EH (cell line): Measurements from ENCODE around the gene DSG2.
"Not testable (repeated sequence)": the region's sequence is repeated elsewhere in the genome, so short reads cannot be mapped to it uniquely, and the experiment has no call there.

Experiments
- DNase-seq: peaks from one replicate; pipeline ENCODE4 v3.0.0-alpha.2; 2015; ENCODE audit warnings: low read depth

Gene DSG2

DNA sequence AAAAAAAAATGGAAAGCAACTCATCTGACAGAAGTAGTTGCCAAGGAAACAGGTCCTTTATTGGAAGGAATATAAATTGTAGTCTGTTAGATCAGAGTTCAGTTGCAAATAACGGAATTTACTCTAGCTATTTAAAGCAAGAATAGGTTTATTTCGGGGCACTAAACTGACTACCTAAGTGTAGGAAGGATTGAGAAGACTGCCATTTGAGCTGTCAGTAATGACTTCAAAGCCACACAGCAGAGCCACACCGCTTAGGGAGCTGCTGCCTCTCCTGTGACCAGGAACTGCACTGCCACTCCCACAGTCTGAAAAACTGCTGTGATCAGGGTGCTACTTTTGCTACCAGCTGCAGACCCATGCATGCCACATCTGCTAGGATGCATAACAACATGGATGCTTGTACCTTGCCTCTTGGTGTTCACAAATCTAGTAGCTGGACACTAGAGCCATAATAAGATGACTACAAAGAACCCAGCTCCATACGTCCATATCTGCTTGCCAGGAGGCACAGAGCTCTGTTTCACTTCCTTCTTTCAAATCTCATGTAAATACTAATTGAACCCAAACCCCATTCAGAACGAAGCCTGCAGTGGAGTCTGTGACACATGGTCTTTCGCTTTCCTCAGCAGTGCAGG lies 2.2 kb downstream of the DSG2 start:
- no peak for DNase-seq

DNA sequence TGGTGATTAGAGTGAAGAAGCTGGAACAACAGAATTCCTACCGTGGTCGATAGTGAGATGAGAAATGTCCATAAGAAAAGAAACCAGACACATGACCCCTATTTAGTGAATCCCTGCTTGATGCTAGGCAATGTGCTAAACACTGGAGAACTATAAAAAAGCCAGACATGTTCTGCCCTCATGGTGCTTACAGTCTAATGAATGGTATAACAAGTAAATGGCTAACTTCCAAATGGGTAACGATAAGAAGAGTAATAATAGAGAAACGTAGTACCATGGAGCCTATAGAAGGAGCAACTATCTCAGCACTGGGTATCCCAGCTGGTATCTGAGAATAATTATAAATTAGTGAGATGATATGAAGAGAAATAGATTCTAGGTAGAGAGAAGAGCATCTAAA lies 5.0 kb downstream of the DSG2 start:
- DNase-seq: no peak

DNA sequence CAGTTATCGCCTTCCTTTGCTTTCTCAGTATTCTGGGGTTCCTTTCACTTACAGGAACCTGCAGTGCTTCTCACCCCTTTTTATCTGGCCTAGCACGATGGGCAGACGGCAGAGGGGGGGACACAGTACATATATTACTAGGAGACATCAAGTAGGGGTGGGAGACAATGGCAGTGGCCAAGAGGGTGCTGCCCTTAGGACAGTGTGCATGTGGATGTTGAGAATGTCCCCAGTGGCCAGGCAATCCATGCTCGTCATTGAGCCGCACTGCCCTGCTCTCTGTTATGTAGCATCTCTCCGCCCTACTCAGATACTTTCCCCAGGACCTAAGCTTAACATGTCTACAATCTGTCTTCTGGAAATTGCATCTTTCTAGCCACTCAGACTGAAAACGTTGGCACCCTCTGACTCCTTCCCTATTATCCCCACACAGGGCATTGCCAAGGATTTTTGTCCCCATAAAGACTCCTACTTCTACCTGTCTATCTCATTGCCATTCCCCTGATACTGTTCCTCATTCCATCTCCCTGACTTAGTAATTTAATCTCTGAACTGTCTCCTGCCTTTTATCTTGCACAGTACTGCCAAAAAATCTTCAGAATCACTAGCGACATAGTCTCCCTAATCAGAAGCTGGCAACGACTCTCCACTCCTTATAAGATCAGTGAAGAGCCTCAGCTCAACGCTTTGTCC lies 6.6 kb downstream of the DSG2 start:
- DNase-seq: no peak

DNA sequence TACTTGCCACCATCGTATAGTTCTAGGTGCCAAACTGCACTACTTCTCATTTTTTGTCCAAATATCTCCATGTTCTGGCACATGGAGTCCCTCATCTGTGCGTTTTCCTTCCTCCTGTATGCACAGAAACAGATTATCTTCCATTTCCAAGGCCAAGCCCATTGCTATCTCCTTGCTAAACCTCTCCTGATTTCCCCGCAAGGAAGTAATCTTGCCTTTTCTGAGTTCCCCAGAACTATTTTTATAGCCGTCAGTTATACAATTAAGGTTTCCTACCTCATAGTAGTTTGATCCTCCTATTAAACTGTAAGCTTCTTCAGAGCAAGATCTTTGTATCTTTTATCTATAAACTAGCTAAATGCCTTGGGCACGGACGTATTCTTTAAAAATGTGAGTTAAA lies 7.2 kb downstream of the DSG2 start:
- no peak for DNase-seq

DNA sequence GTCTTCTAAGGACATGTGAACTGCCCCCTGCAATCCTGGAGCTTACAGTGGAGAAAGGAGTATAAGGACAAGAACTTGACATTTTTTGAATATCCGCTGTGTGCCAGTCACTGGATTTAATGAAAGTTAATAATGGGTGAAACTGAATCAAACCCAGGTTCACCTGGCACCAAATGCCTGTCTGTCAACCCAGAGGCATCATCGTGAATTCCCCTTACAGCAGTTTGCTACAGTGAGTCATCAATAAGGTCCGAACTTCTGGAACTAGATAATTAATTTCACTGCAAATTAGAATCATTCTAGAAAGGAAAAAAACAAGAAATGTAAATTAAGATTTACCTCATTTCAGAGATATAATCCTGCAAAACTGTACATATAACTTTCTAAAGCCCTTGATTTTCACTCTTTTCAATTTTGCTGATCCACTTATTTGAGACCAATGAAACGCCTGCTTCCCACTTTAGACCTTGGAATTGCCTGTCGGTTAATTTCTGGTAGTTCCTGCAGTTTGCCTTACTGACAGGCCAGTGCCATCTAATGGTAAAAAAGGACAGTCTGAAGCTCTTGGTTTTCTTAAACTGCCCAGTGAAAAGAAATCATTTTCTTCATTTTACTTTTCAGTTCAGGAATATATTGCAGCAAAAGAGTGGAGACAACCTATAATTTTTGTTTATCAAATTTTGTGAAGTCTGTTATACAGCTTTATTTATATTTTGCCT lies 8.2 kb downstream of the DSG2 start:
- no peak for DNase-seq

DNA sequence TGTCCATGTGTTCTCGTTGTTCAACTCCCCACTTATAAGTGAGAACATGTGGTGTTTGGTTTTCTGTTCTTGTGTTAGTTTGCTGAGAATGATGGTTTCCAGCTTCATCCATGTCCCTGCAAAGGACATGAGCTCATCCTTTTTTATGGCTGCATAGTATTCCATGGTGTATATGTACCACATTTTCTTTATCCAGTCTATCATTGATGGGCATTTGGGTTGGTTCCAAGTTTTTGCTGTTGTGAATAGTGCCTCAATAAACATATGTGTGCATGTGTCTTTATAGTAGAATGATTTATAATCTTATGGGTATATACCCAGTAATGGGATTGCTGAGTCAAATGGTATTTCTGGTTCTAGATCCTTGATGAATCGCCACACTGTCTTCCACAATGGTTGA lies 9.1 kb downstream of the DSG2 start:
- not testable (repeated sequence) for DNase-seq

DNA sequence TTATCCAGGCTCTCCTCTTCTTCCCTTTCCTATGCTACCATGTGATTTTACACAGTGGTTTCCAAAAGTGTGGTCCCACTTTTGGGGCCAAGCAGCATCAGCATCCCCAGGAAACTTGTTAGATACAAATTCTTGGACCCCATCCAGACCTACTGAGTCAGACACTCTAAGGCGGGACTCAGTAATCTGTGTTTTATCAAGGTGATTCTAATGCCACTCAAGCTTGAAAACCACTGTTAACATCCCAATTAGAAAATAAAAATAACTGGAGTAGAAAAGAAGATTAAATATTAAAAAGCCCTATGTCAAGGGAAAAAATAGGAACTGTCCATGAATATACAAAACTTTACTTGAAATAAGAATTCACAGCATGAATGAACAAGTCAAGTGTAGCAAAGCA lies 10.8 kb downstream of the DSG2 start:
- DNase-seq: no peak

DNA sequence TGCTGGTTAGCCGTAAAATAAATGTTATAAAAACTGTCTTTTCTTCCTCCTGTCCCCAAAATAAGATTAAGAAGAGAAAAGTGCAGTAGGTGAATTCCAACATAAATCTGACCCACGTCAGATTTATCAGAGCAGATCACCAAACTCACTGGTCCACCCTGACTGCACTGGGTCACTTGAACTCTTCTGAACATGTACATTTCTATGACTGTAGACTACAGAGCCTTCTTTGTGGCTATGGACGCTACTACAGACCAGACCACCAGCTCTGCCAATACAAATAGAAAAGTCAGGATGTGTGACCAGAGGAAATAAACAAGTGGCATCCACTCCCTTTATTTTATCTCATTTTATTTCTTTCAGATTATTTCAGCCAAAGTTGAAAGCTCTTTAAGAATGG lies 11.6 kb downstream of the DSG2 start:
- DNase-seq: no peak

DNA sequence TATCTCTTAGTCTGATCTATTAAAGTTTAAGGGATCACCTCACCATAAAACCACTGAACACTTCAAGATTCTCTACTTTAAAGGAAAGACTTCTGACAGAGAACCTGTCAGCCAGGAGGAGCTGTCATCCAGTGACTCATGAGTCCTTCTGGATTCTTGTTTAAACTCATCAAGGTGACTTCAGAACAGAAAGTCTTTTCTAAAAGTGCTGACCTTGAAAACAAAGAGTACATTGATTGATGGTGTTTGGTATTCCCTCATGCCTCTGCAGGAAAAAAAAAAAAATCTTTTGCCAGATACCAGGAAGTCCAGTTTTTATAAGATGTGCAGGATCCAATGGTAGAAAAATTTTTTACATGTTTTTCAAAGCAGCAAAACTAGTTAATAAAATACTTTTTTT lies 12.3 kb downstream of the DSG2 start:
- no peak for DNase-seq

DNA sequence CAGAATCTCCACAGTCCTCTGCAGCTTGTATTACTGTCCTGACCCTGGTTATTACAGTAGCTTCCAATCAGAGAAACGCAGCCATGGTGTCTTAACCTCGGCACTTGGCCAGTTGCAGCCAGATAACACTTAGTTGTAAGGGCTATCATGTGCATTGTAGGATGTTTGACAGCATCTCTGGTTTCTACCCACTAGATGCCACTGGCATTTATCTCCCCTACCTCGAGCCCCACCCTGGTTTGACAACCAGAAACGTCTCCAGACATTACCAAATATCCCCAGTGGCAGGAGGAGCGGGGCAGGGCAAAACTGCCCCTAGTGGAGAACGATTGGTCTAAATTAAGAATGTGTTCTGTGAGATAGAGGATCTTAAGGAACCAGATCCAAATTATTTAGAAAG lies 13.1 kb downstream of the DSG2 start:
- no peak for DNase-seq

DNA sequence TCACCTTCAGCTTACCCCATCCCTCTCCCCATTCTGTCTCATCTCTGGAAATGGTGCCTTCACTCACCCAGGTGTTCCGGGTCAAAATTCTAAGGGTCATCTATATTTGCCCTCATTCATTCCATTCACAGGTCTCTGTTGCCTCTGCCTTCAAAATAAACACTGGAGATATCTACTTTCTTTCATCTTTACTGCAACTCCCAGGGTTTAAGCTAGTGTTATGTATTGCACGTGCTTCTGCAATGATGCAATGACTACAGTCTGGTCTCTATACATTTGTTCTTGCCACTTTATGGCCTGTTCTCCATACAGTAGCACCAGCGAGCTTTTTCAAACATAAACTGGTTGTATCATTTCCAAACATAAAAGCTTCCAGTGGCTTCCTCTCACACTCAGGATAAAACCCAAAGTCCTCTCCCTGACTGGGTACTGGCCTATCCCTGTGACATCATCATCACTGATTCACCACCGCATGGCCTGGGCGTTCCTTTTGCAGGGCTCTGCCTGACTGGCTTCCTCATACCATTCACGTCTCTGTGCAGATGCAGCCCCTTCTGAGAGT lies 14.3 kb downstream of the DSG2 start:
- peak; percentile 75 for DNase-seq

DNA sequence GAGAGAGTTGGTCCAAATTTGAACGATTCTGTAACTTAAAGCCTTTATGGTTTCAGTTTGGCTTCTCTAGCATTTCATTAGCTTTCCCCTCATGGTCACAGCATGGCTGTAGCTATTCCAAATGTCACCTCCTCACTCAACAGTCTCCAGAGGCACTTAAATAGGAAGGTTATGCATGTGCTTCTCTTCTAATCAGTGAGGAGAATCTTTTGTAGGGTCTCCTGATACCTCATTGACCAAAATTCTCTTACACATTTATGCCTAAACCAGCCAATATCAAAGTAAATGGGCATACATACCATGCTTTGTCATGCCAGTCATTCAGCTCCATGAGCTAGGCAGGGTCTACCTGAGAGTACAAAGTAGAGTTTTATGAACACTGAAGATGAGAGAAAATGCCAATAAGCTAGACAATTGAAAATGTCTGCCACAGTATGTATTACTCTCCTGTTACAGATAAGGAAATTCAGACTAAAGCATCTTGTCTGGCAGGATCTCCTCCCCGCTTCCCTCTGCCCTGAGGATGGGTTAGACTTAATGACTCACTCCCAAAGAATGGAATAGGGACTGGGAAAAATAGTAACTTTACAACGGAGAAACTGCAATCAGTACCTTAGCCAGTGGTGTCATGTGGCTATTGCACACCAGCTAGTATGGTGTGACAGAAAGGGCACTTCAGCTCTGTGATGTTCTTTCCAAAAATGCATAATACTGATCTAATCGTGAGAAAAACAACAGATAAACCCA lies 15.4 kb downstream of the DSG2 start:
- DNase-seq: peak; percentile 77

DNA sequence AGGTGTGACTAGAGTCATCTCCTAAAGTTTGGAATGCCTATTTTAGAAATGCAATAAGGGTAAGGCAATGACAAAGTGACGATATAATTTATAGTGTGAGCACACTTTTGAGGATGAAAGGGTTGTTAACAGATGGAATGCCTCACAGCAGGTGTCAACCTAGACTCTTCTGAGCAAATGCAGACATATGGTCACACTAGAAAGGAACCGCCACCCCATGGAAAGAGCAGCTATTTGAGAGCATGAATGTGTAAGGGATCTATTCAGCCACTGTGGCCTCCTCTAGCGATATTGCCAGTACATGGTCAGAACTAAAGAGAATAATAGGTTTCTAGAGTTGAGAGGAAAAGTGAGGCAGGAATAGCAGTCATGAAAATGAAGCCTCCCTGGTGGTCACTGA lies 18.5 kb downstream of the DSG2 start:
- DNase-seq: no peak

DNA sequence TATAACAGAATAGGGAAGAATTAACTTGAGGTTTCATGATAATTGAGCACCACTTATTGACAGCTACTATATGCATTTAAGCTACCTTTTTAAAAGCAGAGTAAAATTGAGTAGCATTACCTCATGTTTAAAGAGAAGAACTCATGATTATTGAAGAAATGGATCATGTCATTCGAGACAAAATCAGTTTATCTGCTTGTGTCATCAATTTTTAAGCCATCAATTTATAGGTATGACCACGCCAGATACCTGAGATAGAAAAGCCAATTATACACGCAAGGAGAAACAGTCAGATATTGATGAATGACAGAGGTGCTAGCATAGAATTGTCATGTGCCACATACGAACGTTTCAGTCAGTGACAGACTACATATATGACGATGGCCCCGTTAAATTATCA lies 28.4 kb downstream of the DSG2 start:
- no peak for DNase-seq

DNA sequence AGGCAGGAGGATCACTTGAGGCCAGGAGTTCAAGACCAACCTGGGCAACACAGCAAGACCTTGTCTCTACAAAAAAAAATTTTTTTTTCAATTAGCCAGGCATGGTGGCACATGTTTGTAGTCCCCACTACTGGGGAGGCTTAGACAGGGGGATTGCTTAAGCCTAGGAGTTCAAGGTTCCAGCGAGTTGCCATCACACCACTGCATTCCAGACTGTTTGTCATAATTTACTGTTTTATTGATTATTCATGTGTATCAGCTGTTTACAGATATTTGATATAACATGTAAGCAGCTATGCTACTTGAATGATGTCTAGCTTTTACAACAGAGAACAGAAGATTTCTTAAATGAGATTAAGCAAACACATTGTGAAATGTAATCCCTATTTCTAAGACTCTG lies 35.3 kb downstream of the DSG2 start:
- DNase-seq: no peak

DNA sequence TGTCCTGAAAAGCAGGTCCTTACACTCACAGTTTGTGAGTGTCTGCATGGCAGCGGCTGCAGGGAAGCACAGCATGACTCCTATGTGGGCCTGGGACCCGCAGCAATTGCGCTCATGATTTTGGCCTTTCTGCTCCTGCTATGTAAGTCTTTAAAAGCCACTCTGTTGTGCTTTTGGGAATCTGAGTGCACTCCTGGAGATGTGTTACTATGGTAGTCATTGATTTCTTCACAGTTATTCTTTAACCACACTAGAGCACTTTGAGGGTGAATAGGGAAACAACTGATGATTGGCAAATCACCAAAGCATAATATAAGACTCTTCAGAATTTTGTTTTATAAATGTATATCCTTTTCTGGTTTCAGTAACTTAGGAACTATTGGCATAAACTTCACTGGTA lies 40.9 kb downstream of the DSG2 start:
- no peak for DNase-seq

DNA sequence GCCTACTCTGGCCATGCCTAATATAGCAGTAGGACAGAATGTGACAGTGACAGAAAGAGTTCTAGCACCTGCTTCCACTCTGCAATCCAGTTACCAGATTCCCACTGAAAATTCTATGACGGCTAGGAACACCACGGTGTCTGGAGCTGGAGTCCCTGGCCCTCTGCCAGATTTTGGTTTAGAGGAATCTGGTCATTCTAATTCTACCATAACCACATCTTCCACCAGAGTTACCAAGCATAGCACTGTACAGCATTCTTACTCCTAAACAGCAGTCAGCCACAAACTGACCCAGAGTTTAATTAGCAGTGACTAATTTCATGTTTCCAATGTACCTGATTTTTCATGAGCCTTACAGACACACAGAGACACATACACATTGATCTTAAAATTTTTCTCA lies 48.5 kb downstream of the DSG2 start:
- DNase-seq: peak; percentile 14

DNA sequence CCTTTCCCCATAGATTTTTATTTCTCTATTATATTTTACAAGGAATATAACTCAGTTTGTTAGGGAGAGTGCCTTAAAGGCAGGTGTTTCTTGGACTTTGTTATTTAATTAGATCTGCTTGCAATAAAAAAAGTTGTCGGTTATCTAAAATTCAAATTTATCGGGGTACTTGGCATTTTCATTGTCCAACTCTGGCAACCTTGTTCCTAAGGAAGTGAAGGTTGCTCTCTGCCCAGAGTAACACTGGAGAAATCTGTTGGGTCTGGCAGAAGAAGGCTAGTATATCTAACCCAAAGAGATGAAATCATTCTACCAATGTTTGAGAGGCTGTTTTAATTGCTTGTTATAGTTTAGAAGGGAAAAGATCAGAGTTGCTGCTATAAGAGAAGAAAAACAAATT lies 50.9 kb downstream of the DSG2 start:
- DNase-seq: no peak

DNA sequence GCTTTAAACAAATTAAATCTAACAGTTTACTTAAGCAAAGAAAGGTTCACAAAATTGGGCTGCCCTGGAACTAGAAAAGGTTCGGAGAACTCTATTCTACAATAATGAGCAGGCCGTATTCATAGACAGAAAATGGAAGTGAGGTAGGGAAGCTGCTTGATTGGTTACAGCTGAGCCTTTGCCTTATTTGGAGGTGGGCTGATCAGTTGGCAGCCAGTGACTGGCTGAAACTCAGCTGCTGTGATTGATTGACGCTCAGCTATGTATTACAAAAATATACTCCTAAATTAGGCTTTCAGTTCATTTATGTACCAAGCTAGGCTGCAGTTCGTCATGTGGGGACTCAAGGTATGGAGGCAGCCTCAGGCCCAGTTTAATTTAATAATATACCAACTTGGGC lies 51.4 kb downstream of the DSG2 start:
- DNase-seq: no peak

DNA sequence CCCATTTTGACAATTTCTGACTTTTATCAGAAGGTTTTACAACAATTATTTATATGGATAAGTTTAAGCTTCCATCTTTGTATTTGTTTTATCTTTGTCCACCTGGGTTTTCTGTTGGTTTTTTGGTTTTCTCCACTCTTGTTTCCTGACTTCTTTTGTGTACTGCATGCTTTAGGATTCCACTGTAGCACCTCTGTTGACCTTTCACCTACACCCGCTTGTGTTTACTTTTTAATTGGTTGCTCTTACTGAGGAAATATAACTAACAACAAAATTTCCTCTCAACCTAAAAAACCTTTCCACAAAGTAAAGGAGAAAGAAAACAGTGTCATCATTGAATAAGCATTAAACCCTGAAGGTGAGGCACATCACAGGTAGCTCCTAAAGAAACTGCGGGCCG lies 53.9 kb downstream of the DSG2 start:
- no peak for DNase-seq

DNA sequence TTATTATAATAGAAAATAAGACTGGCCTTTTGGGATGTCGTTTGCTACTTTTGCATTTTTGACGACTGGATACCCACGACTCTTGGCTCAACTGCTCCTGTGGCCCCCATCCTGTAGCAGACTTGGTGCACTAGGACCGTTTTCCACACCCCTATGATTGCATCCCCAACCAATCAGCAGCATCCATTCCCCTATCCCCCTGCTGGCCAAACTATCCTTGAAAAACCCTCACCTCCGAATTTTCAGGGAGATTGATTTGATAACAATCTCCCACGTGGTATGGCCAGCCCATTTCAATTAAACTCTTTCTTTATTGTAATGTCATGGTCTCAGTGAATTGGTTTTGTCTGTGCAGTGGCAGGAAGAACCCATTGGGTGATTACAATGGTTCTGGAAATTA lies 55.8 kb downstream of the DSG2 start:
- DNase-seq: no peak

DNA sequence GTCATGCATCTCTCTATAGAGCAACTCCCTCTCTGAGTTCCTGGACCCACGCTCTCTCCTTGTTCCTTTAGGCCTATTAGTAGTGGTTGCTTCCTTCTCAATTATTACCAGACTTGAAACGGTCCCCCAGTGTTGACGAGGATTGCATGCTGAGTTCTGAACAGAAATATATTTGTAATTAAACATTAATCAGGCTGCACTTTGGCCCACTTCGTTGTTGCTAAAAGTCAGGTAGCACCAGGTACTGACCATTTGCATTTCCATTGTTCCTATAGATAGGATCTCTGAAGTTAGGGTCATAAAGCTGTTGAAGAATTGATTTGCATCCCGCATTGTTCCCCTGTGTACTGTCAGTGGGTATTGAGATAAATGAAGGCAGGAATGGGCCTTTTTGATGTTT lies 56.8 kb downstream of the DSG2 start:
- no peak for DNase-seq
